HG03097 (cell line): ENCODE data around the gene SLC8A1.

Experiments
- ATAC-seq: cut with Tn5 transposase; IDR thresholded peaks from one replicate; pipeline ENCODE4 v1.9.1; 2021; ENCODE audit not compliant: unreplicated experiment, low FRiP score

SLC8A1 gene

DNA sequence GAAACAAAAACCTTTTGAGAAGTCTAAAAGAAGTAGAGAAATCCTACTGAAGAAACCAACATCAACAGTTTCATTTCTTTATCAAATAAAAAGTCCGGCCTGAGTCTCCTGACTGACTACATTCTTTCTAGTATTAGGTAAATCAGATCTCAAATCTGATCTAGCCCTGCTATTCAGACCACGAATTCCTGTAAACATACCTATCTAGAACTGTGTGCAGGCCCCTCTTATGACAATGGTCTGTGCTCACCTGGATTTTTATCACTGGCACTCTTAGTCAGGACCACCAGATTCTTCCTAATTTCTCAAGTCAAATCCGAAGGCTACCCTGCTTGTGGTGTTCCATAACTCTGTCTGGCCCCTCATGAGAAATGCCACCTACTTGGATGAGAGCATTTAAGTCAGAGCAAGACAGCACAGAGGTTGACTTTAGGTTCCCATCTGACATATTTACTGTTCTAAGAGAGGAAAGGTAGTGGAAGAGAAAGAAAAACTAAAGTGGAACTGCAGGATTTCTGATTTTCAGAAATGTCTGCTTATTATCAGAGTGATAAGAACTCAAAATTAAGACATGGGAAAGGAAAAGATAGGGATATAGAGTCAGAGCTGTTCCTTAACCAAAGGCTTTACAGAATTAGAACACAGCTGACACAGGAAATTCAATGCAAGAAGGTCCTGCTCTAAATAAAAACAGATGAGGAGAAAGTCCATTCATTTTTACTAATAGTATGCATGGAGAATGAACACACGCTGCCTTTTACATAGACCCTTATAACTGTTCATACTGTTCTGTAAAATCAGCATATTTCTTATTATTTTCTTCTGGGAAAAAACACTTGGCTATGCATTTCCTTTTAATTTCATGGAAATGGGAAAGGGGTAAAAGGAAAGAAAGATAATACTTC, 56.5 kb downstream of the SLC8A1 start:
- no peak for ATAC-seq

- no peak for ATAC-seq
Observed at GRCh38 chr2:40394597-40394996, 57.3 kb downstream of the SLC8A1 start.

DNA sequence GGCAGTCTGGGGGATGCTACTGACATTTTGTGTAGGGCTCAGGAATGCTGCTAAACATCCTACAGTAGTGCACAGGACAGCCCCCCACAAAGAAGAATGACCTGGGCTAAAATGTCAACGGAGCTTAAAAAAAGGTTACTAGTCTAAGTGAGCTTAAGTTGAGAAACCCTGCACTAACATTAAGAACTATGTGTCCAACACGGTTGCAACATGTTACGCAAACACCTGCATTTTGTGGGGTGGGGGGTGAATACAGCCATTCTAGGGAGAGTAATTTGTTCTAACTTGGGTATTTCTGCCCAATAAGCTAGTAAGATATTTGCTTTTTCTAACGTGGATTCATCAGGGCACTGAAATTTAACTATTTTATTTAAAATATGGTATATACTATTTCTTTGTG, 57.9 kb downstream of the SLC8A1 start:
- no peak for ATAC-seq

DNA sequence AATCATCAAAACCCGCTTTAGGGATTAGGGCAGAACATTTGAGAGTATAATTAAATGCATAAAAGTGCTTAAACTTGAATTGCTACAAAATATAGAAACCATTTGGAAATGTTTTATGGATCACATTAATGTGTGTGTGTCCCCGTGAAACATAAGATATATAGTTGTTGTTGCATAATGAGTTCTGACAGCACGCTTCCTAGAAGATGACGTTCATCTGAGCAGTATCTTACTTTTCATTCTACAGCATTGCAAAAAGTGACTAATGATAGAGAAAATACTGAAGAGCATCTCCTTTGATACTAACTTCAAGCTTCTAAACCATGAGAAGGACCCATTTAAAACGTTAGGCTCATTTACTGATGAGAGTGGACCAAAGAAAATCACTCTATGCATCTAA, 63.7 kb downstream of the SLC8A1 start:
- ATAC-seq: no peak

GRCh38 chr2:40386177-40386576, 65.7 kb downstream of the SLC8A1 start:
- ATAC-seq: no peak

- no peak for ATAC-seq
Observed at GRCh38 chr2:40384714-40385113, 67.2 kb downstream of the SLC8A1 start.

GRCh38 chr2:40384233-40384632, 67.7 kb downstream of the SLC8A1 start:
- ATAC-seq: no peak

GRCh38 chr2:40380721-40381120, 71.2 kb downstream of the SLC8A1 start:
- ATAC-seq: no peak

DNA sequence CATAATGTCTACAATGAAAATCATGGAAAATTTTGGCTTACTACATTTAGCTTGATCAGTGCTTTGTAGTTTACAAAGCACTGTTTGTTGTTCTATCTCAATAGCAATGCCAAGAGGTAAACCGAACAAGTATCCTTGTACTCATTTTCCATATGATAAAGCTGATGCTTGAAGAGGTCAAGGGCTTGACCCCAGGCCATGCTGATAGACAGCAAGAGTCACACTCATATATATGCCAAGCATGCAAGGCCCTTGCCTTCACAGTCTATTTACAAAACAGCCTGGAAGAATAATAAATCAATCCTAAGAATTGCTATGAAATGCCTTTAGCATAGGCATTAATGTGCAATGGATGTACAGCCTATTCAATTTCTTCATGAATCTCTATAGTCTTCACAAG, 71.8 kb downstream of the SLC8A1 start:
- ATAC-seq: no peak

DNA sequence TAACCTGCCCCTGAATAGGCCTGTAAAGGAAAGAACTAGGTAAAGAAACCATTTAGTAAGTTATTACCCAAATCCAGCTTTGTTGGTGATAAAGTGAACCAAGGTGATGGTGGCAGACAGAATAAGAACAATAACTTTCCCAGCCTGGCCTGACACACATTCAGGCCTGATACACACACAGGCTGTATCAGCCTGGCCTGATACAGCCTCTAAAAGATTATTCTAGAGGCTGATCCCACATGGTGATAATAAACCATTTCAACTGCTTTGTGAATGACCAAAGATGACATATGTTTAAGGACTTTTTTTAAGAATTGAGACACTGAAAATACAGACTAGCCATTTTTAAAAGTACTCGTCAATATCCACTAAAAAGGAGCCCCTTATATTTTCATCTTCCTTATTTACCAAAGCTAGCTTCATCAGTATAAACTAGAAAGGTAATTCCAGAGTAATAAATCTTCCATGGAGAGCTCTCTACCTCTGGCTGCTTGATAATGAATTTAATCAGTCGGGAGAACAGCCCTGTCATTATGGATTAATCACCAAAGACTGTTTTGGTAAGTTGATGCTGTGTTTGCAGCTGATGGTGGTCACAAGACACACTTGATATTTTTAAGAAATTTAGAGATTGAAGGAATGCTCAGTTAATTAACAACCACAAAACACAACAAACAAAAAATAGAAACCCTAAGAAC, 77.2 kb downstream of the SLC8A1 start:
- no peak for ATAC-seq

- ATAC-seq: no peak
Observed at GRCh38 chr2:40373111-40373510, 78.8 kb downstream of the SLC8A1 start.

- no peak for ATAC-seq
Observed at GRCh38 chr2:40372283-40372985, 79.5 kb downstream of the SLC8A1 start.

- no peak for ATAC-seq
Observed at GRCh38 chr2:40371525-40372282, 80.2 kb downstream of the SLC8A1 start.

DNA sequence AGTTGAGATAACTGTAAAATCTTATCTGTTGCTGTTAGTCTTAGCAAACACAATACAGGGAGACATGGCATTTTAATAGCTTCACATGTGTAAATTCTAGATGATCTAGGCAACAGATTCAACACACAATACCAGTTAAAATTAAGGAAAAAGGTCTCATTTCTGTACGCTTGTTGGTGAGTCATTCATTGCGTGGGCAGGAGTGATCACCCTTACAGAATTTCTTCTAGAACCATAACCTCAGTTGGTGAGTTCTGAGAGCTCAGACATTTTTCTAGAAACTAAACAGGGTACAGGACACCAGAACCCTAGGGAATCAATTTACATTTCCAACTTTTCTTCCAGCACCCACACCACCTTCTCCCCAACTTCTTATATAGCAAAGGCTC, 81.9 kb downstream of the SLC8A1 start:
- no peak for ATAC-seq

DNA sequence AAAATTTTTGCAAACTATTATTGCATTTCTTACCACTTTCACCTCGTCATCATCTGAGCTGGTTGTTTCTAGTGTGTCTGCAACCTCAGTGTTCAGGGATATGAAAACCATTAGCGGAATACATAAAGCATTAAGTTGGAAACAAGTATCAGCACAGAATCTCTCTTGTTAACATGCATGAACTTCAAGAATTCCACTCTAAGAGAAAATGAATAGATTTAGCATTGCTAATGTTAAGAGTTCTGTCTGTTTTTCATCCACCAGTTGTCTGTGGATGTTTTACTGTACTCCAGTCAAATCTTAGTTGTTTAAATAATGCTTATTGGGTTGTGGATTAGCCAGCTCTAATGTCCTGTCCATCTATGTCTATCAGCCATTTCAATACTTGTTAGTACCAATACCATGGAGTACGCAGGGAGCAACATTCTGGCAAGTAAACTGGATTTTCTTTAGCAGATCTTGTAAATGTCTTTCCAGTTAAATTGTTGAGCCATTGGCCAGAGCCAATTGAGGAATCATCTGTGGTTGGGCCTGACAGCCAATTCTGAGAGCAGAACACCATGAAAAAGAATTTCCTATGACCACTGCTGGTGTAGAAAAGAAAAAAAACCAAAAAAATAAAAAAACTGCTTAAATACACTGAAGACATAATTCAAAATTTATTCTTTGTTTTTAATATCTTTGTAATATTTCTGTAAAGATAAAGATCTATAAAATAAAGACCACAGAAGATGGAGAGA, 82.5 kb downstream of the SLC8A1 start:
- no peak for ATAC-seq

DNA sequence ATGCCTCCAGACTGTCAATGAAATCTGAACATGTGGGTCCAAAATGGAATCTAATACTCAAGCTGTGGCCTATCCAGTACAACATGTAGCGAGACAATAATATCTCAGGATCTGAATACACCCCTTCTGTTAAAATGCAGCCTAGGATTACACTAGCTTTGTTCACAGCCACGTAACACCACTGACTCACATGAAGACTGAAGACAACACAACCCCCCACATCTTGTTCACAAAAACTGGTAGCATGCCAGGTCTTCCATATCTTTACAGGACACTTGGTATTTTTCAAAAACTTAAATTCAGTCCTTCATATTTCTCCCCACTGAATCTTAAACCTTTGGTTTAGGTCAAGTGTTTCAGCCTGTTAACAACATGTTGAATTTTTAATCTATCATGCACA, 84.2 kb downstream of the SLC8A1 start:
- no peak for ATAC-seq

GRCh38 chr2:40367032-40367431, 84.9 kb downstream of the SLC8A1 start:
- ATAC-seq: no peak

DNA sequence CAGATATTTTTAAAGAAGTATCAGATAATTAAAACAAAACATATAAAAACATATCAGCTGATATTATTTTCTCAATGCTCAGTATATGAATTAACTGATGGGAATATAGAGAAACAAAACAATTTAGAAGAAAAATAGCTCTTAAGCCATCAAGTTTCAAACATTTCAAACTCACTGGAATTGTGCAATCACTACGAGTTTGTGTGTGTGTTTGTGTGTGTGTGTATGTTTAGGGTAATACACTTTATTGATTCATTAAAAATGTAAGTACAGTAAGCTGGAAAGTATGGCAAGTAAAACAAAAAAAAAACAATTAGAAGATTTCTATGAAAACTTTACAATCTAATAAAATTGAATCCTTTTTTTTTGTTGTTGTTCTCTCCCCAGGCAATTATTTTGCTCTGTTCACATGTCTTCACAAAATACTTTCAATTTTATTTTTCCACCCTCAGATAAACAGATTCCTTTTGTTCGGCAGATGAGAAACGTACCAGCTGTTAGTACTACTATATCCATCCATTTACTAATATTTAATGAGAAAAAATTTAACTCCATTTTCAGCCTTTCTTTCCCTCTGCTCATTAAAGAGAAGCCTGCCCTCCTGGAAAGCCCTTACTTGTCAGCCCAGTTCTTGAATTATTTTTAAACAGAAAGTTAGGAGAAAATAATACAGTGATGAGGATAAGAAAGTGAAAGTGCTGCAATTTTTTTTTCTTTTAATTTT, 87.6 kb downstream of the SLC8A1 start:
- no peak for ATAC-seq

- ATAC-seq: no peak
Observed at GRCh38 chr2:40363631-40364030, 88.3 kb downstream of the SLC8A1 start.
